GM19455 (cell line): ENCODE measurements around the gene PTPRN2.
"Not testable (repeated sequence)": the region's sequence is repeated elsewhere in the genome, so short reads cannot be mapped to it uniquely, and the experiment has no call there.

Experiments used
- ATAC-seq: cut with Tn5 transposase; IDR thresholded peaks from one replicate; pipeline ENCODE4 v1.9.1; 2021; ENCODE audit not compliant: unreplicated experiment

Gene PTPRN2

DNA sequence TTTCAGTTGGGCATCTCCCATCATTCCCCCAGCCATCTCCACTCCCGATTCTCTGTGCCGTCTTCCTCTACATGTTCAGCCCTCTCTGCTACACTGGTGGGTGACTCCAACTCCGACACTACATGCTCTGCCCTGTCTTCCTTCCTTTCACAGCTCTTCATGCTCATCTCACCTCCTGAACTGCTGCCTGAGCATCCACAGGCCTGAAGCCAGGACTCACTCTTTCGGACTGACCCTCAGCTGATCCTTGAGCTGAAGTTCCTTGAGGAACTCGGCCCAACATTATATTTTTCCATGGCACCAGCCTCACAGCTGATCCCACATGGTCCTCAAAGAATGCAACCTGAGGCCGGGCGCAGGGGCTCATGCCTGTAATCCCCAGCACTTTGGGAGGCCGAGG, 538.4 kb downstream of the PTPRN2 start:
- no peak for ATAC-seq

DNA sequence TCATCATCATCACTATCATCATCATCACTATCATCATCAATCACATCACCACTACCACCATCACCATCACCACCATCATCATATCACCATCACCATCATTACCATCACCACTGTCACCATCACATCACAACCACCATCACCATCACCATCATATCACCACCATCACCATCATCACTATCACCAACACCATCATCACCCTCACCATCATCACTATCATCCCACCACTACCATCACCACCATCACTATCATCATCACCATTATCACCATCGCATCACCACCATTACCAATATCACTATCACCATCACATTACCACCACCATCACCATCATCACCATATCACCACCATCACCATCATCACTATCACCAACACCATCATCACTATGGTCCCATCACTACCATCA, 539.1 kb downstream of the PTPRN2 start:
- no peak for ATAC-seq

DNA sequence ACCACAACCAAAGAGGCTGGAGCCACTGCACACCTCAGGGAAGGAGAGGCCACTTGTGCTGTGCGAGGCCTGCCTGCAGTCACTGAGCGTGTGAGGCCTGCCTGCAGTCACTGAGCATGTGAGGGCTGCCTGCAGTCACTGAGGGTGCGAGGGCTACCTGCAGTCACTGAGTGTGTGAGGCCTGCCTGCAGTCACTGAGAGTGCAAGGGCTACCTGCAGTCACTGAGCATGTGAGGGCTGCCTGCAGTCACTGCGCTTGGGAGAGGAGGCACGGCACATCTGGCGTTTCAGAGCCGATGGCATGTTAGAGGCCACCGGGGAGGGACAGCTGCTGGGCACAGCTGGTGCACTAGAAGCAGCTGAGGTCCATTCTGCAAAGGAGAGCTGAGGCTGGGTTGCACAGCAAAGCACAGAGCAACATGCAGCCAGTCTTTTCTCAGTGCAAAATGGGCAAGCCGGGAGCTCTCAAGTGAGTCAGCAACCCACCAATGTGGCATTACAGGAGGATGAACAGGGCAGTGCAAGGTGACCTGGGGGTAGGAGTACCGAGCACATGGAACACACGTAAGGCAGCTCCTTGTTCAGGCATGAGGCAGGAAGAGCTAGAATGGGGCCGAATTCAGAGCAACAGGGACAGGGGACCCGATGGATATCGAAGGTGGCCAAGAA, 540.1 kb downstream of the PTPRN2 start:
- no peak for ATAC-seq

DNA sequence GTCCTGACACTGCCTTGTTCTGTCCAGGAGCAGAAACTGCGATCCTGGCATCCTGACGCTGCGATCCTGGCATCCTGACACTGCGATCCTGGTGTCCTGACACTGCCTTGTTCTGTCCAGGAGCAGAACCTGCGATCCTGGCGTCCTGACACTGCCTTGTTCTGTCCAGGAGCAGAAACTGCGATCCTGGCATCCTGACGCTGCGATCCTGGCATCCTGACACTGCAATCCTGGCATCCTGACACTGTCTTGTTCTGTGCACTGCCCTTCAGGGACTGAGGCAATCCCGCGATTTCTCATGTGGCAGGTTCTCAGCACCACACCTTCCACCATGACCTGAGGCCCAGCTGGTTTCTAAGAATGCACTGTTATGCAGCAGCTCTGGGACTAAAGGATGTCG, 541.4 kb downstream of the PTPRN2 start:
- ATAC-seq, result not testable (repeated sequence)

DNA sequence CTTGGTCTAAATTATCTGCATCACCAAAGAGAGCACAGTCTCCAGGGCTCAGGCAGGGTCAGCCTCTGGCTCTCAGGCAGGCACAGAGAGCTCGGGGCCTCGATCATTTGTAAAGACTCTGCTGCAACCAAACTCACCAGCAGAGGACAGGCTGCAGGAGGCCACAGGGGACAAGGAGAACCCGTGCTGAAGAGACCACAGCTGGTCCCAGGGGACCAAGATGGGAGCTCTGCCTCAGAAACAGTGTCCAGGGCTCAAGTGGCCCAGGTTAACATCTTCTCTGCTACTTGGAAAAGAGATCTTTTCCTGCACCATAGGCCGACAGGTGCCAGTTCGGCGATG, 543.2 kb downstream of the PTPRN2 start:
- no peak for ATAC-seq

DNA sequence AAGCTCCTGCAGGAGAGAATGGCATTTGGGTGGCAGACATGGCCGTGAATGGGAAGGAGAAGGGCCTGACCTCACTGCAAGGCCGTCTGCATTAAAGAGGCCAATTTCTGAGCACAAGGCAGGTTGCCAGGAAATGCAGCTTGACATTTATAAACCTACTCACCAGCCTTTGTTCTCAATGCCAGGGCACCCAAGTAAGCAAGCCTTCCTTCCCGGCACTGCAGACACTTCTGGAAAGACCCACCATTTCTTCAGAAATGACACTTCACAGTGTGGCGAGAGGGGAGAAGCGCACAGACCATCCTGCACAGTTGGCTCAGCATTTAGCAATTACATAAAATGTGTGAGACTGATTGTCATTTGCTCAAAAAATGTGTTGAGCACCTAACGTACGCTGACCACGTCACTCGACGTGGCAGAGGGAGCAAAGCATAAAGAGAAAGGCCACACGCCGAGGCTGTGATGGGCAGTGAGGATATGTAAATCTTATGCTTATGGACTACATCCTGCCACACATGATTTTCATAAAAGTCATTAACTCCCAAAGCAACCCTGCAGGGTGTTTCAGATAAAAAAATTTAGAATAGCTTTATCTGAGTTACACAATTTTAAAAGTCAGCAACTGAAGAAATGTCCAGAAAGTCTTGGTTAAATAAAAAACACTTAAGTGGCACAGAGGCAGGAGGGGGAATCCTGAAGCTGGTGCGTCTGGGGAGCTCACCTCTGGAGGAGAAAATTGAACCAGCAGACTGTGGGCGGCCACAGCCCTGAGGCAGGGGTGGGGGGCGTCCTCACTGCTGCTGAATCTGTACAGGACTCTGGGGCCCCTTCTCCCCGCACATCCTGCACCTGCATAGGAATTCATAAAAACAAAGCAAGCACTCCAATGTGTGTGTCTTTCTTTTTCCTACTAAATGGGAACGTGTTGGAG, 543.8 kb downstream of the PTPRN2 start:
- ATAC-seq, result no peak

DNA sequence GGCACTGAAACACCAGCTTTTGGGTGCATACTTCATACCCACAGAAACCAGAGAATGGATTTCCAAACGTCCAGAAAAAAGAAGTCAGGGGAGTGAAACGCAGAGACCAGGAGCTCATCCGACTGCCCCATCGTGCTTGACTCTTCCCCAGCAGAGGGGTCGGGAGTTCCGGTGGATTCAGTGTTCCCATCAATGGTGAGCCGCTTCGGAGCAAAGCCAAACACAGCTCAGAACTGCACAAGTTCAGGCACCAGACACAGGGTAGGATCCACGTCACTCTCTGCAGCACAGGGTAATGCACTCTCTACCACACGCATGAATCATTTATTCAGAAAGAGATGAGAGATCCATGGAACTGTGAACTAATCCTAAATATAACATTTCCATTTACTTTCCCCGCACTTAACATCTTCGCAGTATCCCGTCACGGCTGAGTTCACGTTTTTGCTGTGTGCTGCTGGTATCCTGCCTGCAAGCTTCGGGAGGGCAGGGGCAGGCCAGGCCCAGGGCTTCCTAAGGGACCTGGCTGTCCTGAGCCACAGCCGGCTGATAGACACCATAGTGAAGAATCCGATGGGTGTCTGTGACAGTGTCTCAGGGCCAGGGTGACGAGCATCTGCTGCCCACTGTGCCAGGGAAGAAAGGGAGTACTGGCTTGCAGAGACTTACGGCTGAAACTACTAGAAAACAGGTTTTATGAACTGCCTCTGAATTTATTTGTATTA, 545.3 kb downstream of the PTPRN2 start:
- ATAC-seq, result no peak

DNA sequence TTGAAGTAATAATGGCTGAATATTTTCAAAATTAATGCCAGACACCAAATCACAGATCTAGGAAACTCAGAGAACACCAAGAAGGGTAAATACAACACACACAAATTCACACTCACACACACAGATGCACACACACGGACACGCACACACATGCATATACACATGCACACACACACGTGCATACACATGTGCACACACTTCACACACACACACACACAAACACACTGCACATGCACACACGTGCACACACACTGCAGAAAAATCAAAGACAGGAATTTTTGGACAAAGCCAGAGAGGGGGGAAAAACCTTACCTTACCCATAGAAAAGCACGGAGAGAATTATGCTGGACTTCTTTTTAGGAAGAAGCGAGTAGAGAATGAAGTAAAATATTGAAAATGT, 547.4 kb downstream of the PTPRN2 start:
- no peak for ATAC-seq

DNA sequence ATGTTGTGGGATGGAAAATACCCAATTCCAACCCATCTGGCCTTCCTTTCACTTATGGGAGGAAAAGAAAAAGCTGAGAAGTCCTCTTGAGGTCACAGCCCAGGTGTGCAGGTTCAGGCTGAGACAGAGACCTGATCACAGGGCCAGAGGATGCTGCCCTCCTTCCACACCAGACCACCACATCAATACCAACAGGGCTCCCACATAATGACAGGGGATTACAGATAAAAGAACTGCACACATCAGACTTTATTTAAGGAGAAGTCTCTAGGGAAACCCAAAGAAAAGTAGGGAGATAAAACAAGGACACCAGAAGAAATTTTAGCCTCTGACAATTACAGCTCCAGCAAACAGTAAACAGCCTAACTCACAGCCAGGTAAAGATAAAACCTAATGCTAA, 548.4 kb downstream of the PTPRN2 start:
- ATAC-seq, result no peak

DNA sequence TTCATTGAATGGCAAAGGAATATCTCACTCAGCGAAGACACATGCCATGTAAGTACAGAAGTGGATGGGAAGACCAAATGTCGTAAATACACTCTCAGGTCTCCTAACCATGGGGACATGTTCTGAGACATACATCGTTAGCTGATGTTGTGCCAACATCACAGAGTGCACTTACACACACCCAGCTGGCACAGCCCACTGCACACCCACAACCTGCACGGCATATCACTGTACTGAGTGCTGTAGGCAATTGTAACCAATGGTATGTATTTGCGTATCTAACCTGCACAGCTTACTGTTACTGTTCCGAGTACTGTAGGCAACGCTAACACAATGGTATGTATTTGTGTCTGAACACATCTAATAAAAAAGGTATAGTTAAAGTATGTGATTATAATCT, 550.4 kb downstream of the PTPRN2 start:
- no peak for ATAC-seq

DNA sequence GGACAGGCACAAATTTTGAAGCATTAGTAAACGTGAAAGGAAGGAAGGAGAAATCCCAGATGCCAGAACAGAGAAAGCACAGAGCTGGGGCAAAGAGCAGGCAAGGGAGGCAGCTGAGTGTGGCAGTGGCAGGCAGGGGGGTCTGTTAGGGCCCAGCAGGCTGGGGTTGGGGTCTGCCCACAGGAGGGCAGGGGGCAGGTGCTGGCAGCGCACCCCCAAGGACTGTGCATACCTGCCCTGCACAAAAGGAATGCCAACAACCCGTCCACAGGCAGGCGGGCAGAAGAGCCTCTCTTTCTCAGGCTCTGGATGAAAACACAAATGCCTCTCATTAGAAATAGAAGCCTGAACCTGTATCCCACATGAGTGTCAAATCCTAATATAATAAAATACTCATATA, 552.3 kb downstream of the PTPRN2 start:
- no peak for ATAC-seq

DNA sequence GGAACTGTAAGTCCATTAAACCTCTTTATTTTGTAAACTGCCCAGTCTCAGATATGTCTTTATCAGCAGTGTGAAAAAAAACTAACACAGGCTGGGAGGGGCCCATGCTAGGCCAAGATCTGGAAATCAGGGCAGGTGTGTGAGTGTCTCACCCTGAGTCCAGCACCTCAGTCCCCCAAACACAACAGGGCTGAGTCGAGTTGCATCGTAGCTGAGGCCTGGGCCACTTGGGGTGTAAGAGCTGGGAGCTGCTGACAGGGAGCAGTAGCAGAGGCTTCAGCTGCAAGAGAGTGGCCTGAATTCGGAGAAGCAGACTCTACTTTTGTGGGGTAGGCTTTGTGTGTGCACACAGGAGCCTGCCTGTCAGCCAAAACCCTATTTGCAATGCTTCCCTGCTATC, 553.1 kb downstream of the PTPRN2 start:
- no peak for ATAC-seq

DNA sequence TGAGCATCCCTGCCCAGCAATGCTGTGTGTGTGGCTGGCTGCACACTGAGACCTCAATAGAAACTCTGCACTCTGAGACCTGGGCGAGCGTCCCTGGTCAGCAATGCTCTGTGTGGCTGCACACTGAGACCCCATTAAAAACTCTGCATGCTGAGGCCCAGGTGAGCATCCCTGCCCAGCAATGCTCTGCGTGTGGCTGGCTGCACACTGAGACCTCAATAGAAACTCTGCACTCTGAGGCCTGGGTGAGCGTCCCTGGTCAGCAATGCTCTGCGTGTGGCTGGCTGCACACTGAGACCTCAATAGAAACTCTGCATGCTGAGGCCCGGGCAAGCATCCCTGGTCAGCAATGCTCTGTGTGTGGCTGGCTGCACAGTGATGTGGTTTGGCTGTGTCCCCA, 553.7 kb downstream of the PTPRN2 start:
- ATAC-seq, result not testable (repeated sequence)

DNA sequence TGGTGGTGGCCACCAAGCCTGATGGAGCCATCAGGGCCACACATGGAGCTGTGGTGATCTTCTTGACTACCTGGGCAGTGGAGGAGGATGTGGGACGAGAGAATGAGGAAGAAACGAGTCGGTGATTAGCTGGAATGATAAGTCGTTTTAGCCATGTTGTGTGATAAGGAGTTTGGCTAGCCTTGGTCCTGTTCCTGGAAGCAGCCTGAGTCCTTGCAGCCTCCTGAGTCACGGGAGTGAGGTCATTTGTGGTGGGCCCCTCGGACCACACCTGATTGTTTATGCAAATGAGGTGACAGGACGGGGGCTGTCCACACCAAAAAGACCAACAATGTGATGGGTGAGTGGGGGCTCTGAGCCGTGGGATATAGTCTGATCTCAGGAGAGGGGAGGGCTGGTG, 554.4 kb downstream of the PTPRN2 start:
- no peak for ATAC-seq

DNA sequence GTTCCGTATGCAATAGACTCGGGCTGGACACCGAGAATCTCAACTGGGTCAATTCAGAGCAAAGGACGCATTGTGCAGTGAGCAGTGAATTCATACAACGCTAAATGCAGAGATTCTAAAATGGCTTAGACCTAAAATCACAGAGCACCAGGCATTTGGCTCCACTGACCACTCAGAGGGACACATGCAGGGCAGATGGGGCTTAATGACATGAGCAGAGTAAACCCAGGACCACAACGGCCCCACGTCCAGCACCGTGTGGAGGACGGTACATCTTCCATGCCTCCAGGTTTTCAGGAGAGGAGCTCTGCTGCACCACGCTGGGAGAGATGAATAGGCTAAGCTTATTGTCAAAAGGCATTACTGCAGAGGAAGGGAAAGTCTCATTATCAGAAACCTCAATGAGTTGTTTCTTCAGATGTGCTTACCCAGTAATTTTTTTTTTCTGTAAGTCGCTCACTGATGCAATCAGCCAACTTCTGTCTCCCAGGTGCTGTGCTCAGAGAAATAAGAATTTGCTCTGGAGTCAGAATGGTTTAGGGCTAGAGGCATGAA, 555.0 kb downstream of the PTPRN2 start:
- no peak for ATAC-seq

DNA sequence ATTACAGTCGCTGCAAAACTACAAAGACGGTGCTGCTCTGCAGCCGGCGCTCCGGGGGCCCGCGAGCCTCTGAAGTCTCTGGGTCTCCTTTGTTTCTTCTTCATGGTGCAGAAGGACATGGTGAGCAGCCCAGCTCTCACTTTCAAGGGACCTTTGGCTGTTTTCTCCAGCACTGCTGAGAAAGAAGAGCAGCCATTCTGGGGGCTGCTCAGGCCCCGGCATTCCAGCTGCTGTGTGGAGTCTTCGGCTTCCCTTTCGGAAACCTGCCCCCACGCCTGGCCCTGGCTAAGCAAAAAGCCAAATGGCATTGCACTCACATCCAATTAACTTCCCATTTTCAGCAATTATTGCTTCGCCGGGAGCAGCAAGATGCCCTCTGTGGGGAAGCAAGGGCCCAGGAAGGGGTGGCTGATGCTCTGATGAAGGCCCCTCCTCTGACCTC, 555.7 kb downstream of the PTPRN2 start:
- no peak for ATAC-seq

DNA sequence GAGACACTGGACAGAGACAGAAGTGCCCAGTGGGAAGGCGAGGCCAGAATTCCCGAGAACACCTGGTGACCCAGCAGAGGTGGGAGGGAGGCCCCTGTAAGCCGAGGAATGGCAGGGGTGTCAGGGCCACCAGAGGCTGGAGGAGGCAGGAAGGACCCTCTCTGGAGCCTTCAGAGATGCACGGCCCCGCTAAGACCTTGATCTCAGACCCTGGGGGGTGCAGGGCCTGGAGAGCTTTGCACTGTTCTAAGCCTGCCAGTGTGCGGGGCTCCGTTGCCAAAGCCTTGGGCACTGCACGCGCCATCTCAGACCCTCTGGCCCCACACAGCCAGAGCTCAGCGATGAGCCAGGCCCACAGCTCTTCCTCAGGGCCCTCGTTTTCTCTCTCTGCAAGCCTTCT, 557.1 kb downstream of the PTPRN2 start:
- ATAC-seq, result no peak

DNA sequence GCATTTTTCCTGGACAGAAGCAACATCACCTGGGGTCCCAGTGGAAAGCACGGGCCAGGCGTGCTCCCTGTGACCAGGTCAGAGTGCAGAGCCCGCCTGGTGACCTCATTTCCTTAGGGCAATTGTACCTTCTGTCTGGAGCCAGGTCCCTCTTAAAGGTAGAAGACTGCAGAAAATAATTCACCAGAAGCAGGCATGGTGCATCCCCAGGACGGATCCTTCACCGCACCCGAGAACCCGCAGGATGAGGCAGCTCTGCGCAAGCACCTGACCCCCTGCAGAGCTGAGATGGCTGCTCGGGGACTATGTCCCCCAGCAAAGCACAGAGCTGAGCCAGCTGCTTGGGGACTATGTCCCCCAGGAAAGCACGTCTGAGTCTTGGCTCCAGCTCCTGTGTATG, 557.6 kb downstream of the PTPRN2 start:
- ATAC-seq, result no peak

DNA sequence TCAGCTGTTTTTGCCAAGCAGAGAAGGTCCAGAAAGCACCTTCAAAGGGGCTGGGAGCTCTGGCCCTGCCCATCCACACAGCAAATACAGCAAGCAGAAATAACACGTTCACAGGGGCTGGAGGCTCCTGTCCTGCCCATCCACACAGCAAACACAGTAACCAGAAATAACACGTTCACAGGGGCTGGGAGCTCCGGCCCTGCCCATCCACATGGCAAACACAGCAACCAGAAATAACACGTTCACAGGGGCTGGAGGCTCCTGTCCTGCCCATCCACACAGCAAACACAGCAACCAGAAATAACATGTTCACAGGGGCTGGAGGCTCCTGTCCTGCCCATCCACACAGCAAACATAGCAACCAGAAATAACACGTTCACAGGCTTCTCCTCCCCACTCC, 558.1 kb downstream of the PTPRN2 start:
- ATAC-seq, result no peak

DNA sequence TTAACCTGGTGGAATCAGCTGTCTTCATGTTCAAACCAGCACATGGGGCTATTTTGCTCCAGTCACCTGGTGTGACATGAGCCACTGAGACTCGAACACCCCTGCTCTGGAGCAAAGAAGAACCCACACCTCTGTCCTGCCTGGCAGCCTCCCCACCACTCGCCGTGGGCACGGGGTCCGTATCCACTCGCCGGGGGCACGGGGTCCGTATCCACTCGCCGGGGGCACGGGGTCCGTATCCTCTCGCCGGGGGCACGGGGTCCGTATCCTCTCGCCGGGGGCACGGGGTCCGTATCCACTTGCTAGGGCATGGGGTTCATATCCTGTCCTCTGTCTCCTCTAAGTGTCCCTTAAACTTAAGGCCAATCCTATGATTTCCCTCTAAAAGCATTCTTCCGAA, 558.7 kb downstream of the PTPRN2 start:
- ATAC-seq, result no peak

DNA sequence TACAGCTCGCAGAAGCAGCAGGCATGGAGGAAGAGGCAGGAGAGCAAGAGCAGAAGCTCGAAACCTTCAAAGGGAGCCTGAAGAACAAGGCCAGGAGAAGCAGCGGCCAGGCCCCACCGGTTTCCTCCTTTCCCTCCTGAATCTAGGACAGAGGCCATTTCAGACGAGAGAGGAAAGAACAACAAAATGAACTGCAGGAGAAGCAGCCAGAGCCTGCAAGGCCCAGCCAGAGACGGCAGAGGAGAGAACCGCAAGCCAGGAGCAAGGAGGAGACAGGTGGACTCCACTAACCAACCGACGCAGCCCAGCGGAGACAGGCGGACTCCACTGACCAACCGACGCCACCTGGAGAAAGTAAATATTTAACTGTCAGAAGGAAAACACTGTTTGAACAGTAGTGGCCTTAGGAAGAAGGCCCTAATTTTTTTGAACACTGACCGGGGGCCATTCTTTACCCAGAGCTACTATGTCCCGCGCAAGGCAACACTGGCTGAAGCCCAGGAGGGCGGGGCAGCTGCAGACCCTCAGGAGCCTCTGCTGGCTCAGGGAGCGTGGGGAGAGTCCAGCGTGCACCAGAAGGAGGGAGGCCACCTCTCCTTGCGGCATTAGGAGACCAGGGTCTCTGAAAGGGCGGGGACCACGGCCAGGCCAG, 559.2 kb downstream of the PTPRN2 start:
- no peak for ATAC-seq
